ACHN (cell line): ENCODE results near the gene TMEM132D.

Experiments
- DNase-seq: peaks from one replicate; pipeline ENCODE4 v3.0.0-alpha.2; 2015
- in situ Hi-C: cut with HindIII; loops from 2 replicates; pipeline ENCODE4 v1.10.0; 2017; ENCODE audit warnings: low sequenced_read_pairs, low pct_ligation_motif_present, low pct_unique_long_range_greater_than_20kb

TMEM132D gene

GRCh38 chr12:129152351-129153104 is 751.3 kb downstream of the TMEM132D start:
- in situ Hi-C loops, result no loop called here
- no peak for DNase-seq

GRCh38 chr12:129150721-129151120 is 753.1 kb downstream of the TMEM132D start:
- in situ Hi-C loops, result no loop called here
- DNase-seq, result no peak

GRCh38 chr12:129145381-129145780 is 758.4 kb downstream of the TMEM132D start:
- in situ Hi-C loops, result no loop called here
- no peak for DNase-seq

GRCh38 chr12:129138776-129139175 is 765.0 kb downstream of the TMEM132D start:
- in situ Hi-C loops, result no loop called here
- DNase-seq, result no peak

- in situ Hi-C loops, result no loop called here
- DNase-seq, result no peak
Observed at GRCh38 chr12:129136694-129137325, 767.0 kb downstream of the TMEM132D start.

GRCh38 chr12:129127771-129128170 is 776.1 kb downstream of the TMEM132D start:
- in situ Hi-C loops, result no loop called here
- no peak for DNase-seq

GRCh38 chr12:129127211-129127610 is 776.6 kb downstream of the TMEM132D start:
- in situ Hi-C loops, result no loop called here
- no peak for DNase-seq

GRCh38 chr12:129119537-129119936 is 784.3 kb downstream of the TMEM132D start:
- in situ Hi-C loops, result no loop called here
- no peak for DNase-seq

- in situ Hi-C loops, result no loop called here
Observed at GRCh38 chr12:129115558-129115957, 788.3 kb downstream of the TMEM132D start.

GRCh38 chr12:129110575-129110974 is 793.2 kb downstream of the TMEM132D start:
- in situ Hi-C loops, result no loop called here
- no peak for DNase-seq

More at GRCh38 chr12:129115558-129115957, 788.3 kb downstream of the TMEM132D start:
- DNase-seq, result no peak

GRCh38 chr12:129109174-129110001 is 794.4 kb downstream of the TMEM132D start:
- DNase-seq, result no peak
- in situ Hi-C loops, result no loop called here

- in situ Hi-C loops, result no loop called here
- no peak for DNase-seq
Observed at GRCh38 chr12:129106772-129107171, 797.1 kb downstream of the TMEM132D start.

- in situ Hi-C loops, result no loop called here
- DNase-seq, result no peak
Observed at GRCh38 chr12:129103231-129103630, 800.6 kb downstream of the TMEM132D start.

- in situ Hi-C loops, result no loop called here
- no peak for DNase-seq
Observed at GRCh38 chr12:129102233-129102632, 801.6 kb downstream of the TMEM132D start.

- in situ Hi-C loops, result no loop called here
- no peak for DNase-seq
Observed at GRCh38 chr12:129101816-129102215, 802.0 kb downstream of the TMEM132D start.

GRCh38 chr12:129101404-129101803 is 802.4 kb downstream of the TMEM132D start:
- no peak for DNase-seq
- in situ Hi-C loops, result no loop called here

GRCh38 chr12:129097451-129097850 is 806.4 kb downstream of the TMEM132D start:
- in situ Hi-C loops, result no loop called here
- no peak for DNase-seq

GRCh38 chr12:129096968-129097367 is 806.9 kb downstream of the TMEM132D start:
- DNase-seq, result no peak
- in situ Hi-C loops, result no loop called here

- in situ Hi-C loops, result no loop called here
- no peak for DNase-seq
Observed at GRCh38 chr12:129096184-129096583, 807.6 kb downstream of the TMEM132D start.
